HG03025 (cell line): ENCODE results near the gene DLX5.

Experiments used
- ATAC-seq: cut with Tn5 transposase; IDR thresholded peaks from one replicate; pipeline ENCODE4 v1.9.1; 2021; ENCODE audit warnings: mild to moderate bottlenecking, moderate library complexity; ENCODE audit not compliant: unreplicated experiment, low FRiP score

DLX5 gene

DNA sequence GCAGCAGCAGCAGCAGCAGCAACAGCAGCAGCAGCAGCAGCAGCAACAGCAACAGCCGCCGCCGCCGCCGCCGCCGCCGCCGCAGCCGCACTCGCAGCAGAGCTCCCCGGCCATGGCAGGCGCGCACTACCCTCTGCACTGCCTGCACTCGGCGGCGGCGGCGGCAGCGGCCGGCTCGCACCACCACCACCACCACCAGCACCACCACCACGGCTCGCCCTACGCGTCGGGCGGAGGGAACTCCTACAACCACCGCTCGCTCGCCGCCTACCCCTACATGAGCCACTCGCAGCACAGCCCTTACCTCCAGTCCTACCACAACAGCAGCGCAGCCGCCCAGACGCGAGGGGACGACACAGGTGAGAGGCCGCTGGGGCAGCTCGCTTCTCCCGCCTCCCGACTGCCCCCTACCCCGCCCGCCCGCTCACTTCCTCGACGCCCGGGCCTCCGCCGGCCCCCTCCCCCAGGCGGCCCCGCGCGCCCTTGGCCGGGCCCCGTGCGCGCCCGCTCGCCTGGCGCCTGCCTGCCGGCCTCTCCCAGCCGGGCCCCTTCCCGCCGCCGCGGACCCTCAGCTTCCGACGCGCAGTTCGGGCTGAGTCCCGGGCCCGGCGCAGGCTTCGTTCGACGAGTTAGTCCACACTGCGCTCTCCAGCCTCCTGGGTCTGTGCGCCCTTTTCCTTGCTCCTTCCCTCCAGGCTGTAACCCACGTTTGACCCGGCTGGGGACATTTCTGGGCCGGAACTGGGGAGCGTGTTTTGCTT is 18.4 kb downstream of the DLX5 start:
- ATAC-seq: peak; percentile 41

DNA sequence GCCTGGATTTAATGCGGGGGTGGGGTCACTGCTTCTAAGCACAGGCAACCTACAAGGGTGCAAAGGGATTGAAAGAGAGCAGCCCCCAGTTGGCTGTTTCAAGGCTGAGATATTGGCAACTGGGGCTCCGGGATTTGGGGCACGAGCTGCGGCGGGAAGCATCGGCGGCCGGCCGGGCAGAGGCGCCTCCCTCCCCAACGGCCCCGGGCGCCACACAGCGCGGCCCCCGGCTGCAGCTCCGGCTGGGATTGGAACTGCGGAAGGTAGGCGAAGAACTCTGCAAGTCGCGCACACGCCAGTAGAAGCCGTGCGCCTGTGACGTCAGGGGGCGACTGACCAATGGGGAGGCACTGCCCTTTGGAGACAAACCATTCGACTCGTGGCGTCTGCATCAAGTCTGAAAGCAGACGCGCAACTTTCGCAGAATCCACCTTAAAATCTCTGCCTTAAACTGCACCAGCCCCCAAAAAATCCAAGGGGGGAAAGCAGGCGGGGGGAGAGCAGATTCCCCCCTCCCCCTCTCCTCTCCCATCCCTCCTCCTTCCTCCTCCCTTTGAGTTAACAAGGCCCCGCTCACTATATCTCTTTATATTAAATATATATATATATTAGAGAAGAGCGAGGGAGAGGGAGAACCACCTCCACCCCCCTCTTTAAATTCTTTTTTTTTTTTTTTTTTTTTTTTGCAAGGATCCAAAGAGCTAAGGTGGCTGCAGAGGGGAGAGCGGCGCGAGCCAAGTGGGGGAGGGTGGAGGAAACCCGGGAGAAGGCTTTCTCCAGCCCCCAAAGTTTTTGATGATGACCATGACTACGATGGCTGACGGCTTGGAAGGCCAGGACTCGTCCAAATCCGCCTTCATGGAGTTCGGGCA is 19.2 kb downstream of the DLX5 start, which contains the start of gene DLX6:
Gene DLX6, plus strand, starts transcription at position 371 of the 872 bp plus-strand sequence. Its CDS starts 425 bp downstream, at position 796.
- no peak for ATAC-seq

DNA sequence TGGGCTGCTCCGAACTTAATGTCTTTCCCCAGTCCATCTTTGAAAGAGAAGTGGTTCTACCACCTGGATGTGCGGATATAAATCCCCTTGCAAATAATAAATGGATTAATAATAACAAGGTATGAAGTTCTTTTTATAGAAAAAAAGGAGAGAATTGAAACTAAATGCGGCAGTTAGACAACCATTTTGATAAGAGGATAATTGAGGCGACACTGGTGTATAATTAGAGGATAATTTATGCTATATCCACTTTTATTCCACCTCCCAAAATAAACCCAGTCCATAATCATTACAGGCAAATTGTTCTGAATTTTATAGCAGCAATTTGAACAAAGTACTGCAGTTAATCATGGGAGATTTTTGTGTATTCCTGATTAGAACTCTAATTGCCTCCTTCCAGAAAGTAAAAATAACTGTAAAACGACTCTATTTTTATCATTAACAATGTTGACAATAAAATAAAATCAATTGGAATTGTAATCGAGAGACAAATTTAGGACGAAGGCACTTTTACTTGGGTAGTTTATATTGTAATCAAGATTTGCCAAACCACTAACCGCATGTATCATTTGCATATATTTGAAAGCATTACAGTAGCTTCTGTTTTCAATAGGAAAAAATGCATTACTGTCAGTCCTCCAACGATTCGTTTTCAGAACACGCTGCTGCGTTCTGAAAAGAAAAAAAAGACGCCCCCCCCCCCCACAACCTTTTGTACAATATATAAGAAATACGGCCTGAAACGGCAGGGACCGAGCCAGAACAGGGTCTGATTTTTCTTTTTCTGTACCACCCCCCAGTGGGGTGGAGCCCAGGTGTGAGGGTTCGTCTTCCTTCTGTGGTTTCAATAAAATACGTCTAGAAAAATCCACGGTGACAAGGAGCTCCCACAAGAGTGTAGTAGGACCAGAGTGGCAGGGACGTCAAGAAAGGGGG is 20.1 kb downstream of the DLX5 start:
- no peak for ATAC-seq

DNA sequence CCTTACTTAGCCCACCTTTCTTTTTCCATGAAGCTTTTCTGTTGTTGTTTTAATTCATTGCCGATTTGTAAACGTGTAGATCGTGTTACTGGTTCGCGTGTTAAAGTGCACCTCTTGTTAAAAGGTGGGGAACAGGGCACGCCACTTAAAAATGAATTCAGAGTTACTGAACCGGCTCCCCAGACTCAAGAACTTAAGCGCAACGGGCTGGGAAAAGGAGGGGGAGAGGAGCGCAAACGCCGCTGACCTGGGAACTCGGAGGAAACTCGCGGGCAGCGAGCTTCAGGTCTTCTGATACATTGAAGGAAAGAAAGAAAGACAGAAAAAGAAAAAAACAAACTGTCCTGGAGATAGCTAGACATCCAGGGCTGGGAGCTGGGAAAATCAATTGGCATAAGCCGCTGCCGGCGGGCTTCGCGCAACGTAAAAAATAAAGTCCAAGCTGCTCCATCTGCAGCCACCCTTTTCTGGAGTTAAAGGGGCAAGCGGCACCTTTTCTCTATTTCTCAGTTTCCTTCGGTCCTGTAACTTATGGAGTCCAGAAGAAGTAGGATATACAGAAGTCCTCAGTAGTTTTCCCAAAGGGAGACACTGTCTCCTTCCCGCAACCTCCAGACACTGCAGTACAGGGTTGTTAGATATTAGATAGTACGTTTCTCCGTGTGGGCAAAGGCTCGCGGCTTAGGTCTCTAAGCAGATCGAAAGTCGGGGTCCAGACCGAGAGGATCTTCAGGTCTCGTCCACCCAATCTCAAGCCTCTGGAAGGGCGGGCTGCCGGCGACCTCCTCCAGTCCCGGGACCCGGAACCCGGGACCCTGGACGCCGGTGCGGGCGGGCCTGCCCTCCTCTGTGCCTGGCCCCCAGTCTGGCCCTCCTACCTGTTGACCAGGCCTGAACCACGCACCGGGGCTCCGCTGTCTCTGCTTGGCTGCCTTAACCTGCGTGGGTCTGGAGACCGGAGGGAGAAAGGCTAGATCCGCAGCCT is 21.1 kb downstream of the DLX5 start:
- ATAC-seq: no peak

DNA sequence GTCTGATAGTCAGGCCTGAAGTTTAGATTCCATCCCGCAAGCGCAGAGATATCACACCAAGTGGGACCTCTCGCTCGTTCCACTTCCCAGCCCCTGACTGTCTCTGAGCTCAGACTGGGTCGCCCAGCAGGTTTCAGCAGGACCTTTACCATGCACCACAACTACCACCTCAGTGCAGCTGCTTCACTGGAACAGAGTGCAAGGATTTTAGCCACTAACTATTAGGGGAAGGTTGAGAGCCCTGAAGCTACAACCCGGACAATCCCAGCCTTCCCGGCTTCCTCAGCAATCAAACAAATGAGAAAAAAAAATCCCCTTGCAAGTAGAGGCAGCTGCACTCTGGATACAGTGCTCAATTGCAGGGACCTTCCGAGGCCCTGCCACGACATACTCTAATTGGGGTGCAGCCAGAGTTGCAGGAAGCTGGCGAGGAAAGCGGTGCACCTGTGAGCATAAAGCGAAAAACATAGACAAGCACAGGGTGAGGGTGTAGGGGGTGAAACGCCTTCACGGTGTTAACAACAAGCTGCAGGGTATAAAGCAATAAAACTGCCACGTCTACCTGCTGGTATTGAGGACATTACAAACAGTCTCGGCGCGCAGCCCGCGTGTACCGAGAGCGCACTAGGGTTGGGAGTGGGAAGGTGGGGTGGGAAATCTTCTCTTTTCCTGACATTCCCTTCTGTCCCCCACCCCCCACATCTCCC is 21.9 kb downstream of the DLX5 start:
- no peak for ATAC-seq

DNA sequence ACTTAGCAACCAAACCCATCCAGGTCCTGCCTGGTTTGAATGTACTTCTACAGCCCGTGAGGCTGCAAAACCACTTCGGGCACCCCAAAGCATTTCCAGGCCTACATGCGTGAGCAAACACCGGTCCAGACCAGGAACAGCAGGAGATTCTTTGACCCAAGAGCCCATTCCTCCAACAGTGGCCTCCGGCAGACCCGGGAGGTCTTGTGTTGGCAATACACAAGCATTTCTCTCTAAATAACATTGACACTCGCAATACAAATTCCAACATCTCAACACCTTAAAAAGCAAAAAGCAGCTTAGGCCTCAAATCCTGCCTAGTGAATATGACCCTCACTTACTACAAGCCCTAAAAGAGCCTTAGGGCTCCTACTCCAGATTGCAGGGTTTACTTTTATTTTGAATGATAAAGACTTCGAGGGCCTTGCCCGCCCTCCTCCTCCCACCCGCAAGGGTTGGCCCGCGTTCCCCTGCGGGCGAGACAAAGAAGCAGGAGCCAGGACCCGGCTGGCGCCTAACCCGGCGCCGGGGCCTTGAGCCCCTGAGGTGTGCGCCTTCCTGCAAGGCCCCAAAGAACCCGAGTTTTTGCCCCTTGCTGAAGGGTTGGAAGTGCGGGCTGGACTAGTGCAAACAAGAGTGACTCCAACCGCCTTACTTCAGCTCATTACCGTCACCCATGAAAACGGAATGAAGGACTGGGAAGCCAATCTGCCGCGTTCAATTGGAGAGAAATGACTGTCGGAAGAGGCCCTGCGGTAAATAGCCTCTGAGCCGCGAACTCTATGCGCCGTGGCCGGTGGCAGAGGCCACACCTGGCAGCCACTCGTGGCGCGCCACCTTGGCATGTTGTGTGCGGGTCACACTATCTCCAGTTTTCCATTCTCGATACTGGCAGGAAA is 22.7 kb downstream of the DLX5 start:
- no peak for ATAC-seq

DNA sequence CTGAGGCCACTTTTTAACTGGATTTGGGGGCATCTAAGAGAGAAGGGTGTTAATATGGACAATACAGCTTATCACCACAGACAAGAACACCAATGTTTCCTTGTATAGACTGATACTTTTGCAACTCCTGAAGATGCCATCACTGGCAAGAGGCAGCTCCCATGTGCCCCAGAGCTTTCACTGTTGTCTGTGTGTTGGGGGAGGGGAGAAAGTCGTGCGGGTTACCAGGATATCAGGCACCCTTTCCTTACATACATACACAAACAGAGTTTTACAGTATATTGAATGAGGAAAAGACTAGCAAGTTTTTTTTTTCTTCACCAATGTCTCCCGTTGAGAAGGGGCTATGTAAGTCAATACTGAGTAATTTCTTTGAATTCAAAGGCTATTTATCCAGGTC is 23.4 kb downstream of the DLX5 start:
- ATAC-seq: no peak

DNA sequence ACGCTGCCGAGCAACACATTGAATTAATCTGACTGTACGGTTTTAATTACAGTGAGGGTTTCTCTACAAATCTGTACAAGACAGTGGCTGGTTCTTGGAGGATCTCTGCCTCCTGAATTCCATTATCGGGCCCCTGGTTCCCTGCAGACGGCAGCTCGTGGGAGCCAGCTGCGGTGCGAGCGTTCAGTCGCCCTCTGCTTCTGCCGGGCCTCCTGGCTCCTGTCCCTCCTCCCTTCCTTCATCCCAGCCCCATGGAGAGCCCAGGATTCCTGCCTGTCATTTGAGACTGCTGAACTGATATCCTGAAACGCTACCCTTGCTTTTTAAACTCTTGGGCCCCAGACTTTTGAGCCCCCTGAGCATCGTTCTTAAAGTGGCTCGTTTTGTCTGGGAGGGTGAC is 25.9 kb downstream of the DLX5 start:
- ATAC-seq: no peak

DNA sequence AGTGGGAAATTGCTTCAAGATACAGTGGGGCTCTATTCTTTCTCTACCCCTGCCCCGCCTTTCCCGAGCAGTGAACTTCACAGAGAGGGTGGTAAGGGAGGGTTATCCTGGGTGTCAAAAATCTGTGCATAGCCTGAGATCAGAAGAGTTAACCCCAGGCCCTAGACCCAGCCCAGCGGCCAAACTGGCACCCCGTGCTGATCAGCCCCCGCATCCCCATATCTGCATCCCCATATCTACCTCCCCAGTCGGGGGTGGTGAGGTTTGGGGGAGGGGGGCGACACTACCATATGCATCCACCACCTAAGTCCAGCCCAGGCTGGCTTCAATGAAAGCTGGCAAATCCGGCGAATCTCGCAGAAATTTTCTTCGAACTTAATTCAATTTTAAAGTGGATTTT is 26.3 kb downstream of the DLX5 start:
- no peak for ATAC-seq

DNA sequence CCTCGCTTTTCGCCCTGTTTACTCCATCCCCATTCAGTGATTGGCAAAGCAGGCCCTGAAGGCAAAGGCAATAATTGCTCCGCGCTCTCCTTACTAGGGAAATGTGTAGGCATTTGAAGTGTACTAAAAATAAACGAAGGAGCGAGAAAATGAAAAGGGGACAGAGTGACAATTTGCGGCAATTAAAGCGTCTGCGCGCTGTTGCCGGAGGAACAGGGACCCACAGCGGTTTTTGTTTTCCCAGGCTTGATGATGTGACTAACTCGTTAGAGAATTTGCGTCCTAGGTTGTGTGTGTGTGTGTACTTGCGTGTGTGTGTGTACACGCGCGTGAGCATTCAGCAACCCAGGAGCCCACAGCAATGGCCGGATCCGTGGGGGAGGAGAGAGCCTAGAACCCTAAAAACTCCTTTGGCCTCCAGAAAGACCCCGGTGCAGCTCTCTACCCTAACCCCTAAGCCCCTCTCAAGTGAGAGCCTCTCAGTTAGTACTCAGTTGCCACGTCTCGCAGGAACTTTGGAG is 27.1 kb downstream of the DLX5 start:
- ATAC-seq: no peak

DNA sequence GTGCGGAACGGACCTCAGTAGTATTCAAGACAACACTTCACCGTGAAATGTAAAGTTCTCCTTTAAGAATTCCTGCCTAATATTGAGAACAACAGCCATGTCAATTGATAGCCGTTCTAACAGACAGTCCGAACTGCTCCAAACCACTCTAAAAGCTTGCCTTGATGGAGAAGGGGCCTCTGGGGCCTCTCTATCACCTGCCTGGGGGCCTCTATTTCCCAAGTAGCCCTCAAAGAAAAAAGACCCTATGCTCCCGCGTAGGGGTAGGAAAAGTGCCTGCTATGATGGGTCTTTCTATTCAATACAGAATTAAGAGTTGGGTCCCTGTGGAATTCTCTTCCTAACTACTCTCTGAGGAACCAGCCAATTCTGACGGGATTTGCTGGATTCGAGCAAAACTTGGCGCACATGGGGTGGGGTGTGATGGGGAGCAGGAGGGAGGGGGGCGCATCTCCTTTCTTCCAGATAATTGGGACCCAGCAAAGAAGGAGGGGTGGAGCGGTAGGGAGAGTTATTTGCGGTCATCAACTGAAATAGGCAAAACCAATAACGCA is 27.6 kb downstream of the DLX5 start:
- ATAC-seq: no peak

DNA sequence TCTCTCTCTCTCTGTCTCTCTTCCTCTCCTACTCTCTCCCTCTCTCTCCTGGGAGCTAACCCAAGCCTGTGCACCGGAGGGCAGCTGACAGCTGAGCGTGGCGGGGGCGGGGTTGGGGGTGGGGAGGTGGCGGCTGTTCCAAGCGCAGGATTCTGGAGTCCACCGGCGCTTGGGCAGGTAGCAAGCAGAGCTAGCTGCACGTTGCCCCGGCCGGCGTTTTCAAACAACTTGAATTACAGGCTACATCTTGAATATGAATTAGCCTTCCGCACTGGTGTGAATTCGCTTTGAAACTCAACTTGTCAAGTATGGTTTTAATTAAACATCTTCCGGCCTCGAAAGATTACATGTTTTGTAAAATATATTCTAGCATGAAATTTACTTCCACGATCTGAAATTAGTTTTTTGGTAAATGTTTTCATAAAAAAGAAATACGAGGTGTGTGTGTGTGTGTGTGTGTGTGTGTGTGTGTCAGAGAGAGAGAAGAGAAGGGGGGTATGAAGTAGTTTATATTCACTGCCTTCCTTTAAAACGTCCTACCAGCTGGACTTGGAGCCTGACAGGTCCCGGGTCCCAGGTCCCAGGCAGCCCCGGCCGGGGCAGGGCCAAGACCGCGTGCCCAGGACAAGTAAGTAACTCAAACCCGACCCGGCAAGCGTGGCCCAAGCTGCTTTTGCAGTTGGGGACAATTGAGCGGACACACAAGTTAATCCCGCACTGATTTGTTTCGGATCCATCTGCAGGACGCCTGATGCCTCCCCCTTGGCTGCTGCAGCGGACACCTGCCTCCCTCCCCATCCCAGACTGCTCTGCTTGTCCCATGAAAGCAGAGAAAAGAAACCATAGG is 28.3 kb downstream of the DLX5 start:
- ATAC-seq: no peak

DNA sequence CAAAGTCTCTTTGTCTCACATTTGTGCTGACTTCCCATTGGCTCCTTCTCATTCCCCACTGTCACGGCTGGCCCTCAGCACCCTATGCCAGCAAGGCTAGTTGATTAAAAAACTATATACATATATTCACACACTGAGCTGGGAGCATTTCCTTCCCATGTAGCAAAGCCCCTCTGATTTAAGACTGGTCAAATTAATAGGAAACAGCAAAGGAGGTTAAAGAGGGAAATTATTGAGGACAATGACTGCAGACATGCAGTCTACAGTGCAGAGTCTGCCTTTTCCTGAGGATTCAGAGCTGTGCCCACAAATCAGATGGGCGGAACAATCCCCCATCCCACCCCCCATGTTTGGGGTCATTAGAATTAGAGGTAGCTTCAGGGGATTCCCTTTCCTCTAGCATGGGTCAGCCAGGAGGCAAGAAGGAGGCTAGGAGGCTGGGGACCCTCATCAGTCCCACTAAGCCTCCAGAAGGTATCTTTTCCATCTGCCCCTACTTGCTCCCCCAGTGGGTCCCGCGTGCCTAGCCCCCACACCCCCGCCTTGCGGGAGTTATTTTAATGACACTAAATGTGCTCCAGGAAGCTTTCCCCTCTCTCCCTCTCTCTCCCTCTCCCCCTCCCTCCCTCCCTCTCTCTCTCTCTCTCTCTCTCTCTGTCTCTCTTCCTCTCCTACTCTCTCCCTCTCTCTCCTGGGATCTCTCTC is 29.1 kb downstream of the DLX5 start:
- ATAC-seq: no peak

DNA sequence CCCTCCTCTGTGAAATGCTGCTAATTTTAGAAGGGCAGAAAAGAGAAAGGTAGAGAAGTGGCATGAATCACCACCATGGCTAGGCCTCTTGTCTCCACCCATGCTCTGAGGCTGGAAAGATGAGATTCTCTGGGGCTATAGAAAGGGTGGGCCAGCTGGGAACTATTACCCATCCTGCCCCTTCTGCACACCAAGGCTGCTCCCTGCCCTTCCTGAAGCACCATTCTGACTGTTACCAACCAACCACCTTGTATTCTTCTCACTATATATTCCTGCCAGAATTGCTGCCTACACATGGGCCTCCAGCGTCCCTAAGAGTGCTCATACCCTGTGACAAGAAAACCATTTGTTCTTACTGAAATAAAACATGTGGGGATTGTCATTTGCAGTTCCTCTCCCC is 30.7 kb downstream of the DLX5 start:
- ATAC-seq: no peak

DNA sequence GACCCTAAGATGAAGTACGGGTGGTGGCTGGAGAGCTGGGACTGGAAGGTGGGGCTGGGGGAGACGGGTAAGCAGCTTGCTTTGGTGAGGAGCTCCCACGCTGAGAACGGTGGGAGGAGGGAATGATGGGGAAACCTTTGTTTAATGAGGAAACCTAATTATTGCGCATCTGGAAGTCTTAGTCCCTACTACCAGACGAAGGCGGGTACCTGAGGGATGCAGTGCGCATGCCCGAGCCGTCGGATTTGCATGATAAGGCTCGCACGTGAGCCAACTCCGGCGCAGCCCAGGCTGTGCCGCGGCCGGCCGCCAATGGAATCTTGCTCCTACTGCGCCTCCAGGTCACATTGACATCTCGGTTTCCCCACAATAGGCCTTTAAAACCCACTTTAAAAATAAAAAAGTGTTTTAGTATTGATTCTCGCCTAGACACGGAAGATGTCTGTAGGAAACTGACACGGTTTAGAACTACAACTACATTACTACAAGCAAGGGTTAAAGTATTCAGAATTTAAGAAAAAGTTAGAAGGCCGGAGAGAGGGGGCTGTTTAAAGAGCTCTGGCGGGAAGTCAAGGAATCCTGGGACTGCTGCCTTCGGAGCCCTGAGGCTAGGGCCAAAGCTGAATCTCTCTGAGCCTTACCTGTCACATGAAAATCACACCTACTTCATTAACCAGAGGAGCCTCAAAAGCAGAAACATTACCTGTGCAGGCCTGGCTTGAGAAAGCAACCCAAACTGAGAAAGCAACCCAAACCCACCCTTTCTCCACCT is 31.4 kb downstream of the DLX5 start:
- no peak for ATAC-seq
